BLaER1 (cell line): ENCODE data around the gene BDKRB2.
A peak's percentile ranks its signal among the peaks of the same experiment; 100 is the strongest.
"Not testable (repeated sequence)": the region's sequence is repeated elsewhere in the genome, so short reads cannot be mapped to it uniquely, and the experiment has no call there.

ENCODE experiments used
- H3K27ac ChIP-seq: shearing (Covaris generic); formaldehyde crosslinking; 2 replicates; pipeline ENCODE4 v1.8.1; 2022
- H3K27me3 ChIP-seq: shearing (Covaris generic); formaldehyde crosslinking; 2 replicates; pipeline ENCODE4 v1.8.1; 2022
- H3K36me3 ChIP-seq: shearing (Covaris generic); formaldehyde crosslinking; 2 replicates; pipeline ENCODE4 v1.8.1; 2022
- H3K4me1 ChIP-seq: shearing (Covaris generic); formaldehyde crosslinking; 2 replicates; pipeline ENCODE4 v1.8.1; 2022
- H3K4me2 ChIP-seq: shearing (Covaris generic); formaldehyde crosslinking; 2 replicates; pipeline ENCODE4 v1.8.1; 2022
- H3K4me3 ChIP-seq: shearing (Covaris generic); formaldehyde crosslinking; 2 replicates; pipeline ENCODE4 v1.8.1; 2022
- H3K9ac ChIP-seq: shearing (Covaris generic); formaldehyde crosslinking; 2 replicates; pipeline ENCODE4 v1.8.1; 2022
- H3K9me3 ChIP-seq: shearing (Covaris generic); formaldehyde crosslinking; 2 replicates; pipeline ENCODE4 v1.8.1; 2022
- H4K20me1 ChIP-seq: shearing (Covaris generic); formaldehyde crosslinking; 2 replicates; pipeline ENCODE4 v1.8.1; 2022
- Cebpa-rat ChIP-seq: shearing (Covaris generic); IDR thresholded peaks from 2 replicates; pipeline ENCODE4 v1.8.1; 2022

Gene BDKRB2

DNA sequence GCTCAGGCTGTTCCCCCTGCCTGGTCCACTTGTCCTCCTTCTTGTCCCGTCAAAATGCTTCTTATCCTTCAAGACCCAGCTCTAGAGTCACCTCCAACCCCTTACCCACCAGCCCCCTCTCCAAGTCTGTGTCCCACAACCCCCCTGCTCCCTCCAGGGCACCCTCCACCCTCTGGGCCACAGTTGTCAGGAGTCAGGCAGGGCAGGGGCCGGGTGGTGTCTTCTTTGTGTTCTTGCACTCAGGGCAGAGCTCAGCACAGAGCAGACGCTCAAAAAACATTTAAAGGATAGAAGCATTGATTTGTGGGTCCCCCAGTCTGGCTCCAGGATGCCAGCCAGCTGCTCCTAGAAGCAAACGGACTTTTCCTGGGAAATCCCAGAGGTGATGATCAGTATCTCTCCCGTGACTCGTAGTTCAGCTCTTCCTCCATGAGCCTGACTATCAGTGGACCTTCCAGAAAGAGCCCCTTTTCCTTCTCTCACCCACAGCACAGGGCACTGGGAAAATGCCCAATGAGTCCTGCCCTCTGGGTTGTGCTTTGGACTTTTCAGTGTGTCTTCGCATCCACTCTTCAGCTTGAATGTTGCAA is 34.1 kb downstream of the BDKRB2 start:
- Histone ChIP-seq H3K4me1 (no peaks in the 10 kb centered on the region), H3K27me3 (no peaks in the 10 kb centered on the region), H3K4me3 (no peak overlapping the region), H3K4me2 (no peak overlapping the region), H4K20me1 (no peaks in the 10 kb centered on the region), H3K9ac (no peak overlapping the region), H3K9me3 (no peaks in the 10 kb centered on the region), H3K36me3 (no peaks in the 10 kb centered on the region), H3K27ac (no peak overlapping the region)
- no peak for TF ChIP-seq Cebpa-rat

DNA sequence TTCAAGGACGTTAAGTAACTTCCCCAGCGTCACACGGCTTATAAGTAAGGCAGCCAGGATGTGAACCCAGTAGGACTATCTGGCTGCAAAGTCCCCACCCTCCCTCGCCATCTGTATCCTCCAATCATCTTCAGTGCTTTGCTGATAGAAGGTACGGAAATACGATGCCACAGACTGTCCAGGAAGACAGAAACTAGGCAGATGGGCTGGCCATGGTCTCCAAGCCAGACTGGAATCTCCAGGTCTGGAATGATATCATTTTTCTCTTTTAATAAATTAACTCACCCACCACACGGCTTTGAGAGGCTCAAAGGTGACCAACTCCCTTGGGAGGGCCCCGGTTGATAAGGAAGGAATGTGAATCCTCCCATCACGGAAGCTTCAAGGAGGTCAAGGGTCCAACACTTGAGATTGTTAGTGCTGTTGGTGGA is 35.1 kb downstream of the BDKRB2 start:
- Histone ChIP-seq H3K9ac (no peak overlapping the region), H3K36me3 (no peaks in the 10 kb centered on the region), H3K4me2 (no peak overlapping the region), H3K9me3 (no peaks in the 10 kb centered on the region), H4K20me1 (no peaks in the 10 kb centered on the region), H3K27ac (no peak overlapping the region), H3K27me3 (no peaks in the 10 kb centered on the region), H3K4me1 (no peaks in the 10 kb centered on the region), H3K4me3 (no peak overlapping the region)
- TF ChIP-seq Cebpa-rat, result no peak

DNA sequence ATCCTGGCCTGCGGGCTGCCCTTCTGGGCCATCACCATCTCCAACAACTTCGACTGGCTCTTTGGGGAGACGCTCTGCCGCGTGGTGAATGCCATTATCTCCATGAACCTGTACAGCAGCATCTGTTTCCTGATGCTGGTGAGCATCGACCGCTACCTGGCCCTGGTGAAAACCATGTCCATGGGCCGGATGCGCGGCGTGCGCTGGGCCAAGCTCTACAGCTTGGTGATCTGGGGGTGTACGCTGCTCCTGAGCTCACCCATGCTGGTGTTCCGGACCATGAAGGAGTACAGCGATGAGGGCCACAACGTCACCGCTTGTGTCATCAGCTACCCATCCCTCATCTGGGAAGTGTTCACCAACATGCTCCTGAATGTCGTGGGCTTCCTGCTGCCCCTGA is 36.0 kb downstream of the BDKRB2 start:
- TF ChIP-seq Cebpa-rat, result no peak

GRCh38 chr14:96242126-96242525 is 37.5 kb downstream of the BDKRB2 start:
- H3K36me3 ChIP-seq, result no peaks in the 10 kb centered on the region
- H3K4me2 ChIP-seq, result no peak overlapping the region
- no peaks in the 10 kb centered on the region for H3K27me3 ChIP-seq
- no peak overlapping the region for H3K4me3 ChIP-seq
- H3K9me3 ChIP-seq, result no peaks in the 10 kb centered on the region
- H3K4me1 ChIP-seq, result no peaks in the 10 kb centered on the region
- no peaks in the 10 kb centered on the region for H4K20me1 ChIP-seq
- no peak overlapping the region for H3K27ac ChIP-seq
- TF ChIP-seq Cebpa-rat, result 0 out of 2 replicates have a peak, but pooled peaks have one; percentile 18
- H3K9ac ChIP-seq, result no peak overlapping the region

More for the DNA sequence above, 36.0 kb downstream of the BDKRB2 start:
- H3K36me3 ChIP-seq, result no peaks in the 10 kb centered on the region
- no peak overlapping the region for H3K27ac ChIP-seq
- H3K9ac ChIP-seq, result no peak overlapping the region
- no peak overlapping the region for H3K4me3 ChIP-seq
- no peaks in the 10 kb centered on the region for H3K9me3 ChIP-seq
- H3K4me2 ChIP-seq, result no peak overlapping the region
- no peaks in the 10 kb centered on the region for H3K27me3 ChIP-seq
- no peaks in the 10 kb centered on the region for H3K4me1 ChIP-seq
- no peaks in the 10 kb centered on the region for H4K20me1 ChIP-seq

DNA sequence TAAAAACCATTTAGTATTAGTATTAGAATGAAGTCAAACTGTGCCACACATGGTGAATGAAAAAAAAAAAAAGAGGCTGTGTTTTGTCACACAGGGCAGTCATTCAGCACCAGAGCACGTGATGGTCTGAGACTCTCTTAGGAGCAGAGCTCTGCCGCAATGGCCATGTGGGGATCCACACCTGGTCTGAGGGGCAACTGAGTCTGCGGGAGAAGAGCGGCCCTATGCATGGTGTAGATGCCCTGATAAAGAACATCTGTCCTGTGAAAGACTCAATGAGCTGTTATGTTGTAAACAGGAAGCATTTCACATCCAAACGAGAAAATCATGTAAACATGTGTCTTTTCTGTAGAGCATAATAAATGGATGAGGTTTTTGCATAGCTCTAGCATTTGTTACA is 39.1 kb downstream of the BDKRB2 start:
- Histone ChIP-seq H3K36me3 (no peaks in the 10 kb centered on the region), H3K4me1 (no peaks in the 10 kb centered on the region), H3K27ac (no peak overlapping the region), H3K9me3 (no peaks in the 10 kb centered on the region), H3K9ac (no peak overlapping the region), H3K27me3 (no peaks in the 10 kb centered on the region), H3K4me3 (no peak overlapping the region), H4K20me1 (no peaks in the 10 kb centered on the region), H3K4me2 (no peak overlapping the region)
- no peak for TF ChIP-seq Cebpa-rat

DNA sequence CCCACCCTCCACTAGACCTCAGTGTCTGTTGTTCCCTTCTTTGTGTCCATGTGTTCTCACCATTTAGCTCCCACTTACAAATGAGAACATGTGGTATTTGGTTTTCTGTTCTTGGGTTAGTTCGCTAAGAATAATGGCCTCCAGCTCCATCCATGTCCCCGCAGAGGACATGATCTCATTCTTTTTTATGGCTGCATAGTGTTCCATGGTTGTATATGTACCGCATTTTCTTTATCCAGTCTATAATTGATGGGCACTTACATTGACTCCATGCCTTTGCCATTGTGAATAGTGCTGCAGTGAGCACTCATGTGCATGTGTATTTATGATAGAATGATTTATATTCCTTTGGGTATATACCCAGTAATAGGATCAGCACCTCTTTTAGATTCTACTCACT is 40.4 kb downstream of the BDKRB2 start:
- H3K4me2 ChIP-seq, H3K4me1 ChIP-seq, H3K36me3 ChIP-seq, H3K27me3 ChIP-seq, H3K4me3 ChIP-seq, H3K9me3 ChIP-seq, H3K27ac ChIP-seq, H4K20me1 ChIP-seq, H3K9ac ChIP-seq: not testable (repeated sequence)

- H3K9ac ChIP-seq, result no peak overlapping the region
- H3K27ac ChIP-seq, result no peak overlapping the region
- H3K4me2 ChIP-seq, result no peak overlapping the region
- H3K4me1 ChIP-seq, result no peaks in the 10 kb centered on the region
- no peak overlapping the region for H3K4me3 ChIP-seq
- no peaks in the 10 kb centered on the region for H3K27me3 ChIP-seq
- no peak for TF ChIP-seq Cebpa-rat
- H4K20me1 ChIP-seq, result no peaks in the 10 kb centered on the region
- no peaks in the 10 kb centered on the region for H3K9me3 ChIP-seq
- no peaks in the 10 kb centered on the region for H3K36me3 ChIP-seq
These were observed 41.3 kb downstream of the BDKRB2 start for GRCh38 chr14:96245710-96246538.

- Histone ChIP-seq H3K27me3 (no peaks in the 10 kb centered on the region), H3K9me3 (no peaks in the 10 kb centered on the region), H4K20me1 (no peaks in the 10 kb centered on the region), H3K27ac (no peak overlapping the region), H3K36me3 (no peaks in the 10 kb centered on the region), H3K4me1 (no peaks in the 10 kb centered on the region), H3K4me3 (no peak overlapping the region), H3K9ac (no peak overlapping the region), H3K4me2 (no peak overlapping the region)
- TF ChIP-seq Cebpa-rat, result no peak
These were observed 41.9 kb downstream of the BDKRB2 start for GRCh38 chr14:96246539-96246847.

- no peaks in the 10 kb centered on the region for H4K20me1 ChIP-seq
- H3K4me2 ChIP-seq, result no peak overlapping the region
- TF ChIP-seq Cebpa-rat, result no peak
- no peaks in the 10 kb centered on the region for H3K4me1 ChIP-seq
- H3K27ac ChIP-seq, result no peak overlapping the region
- no peaks in the 10 kb centered on the region for H3K36me3 ChIP-seq
- no peak overlapping the region for H3K9ac ChIP-seq
- no peak overlapping the region for H3K4me3 ChIP-seq
- no peaks in the 10 kb centered on the region for H3K27me3 ChIP-seq
- H3K9me3 ChIP-seq, result no peaks in the 10 kb centered on the region
These were observed 42.4 kb downstream of the BDKRB2 start for GRCh38 chr14:96247031-96247430.

- H3K9ac ChIP-seq, result no peak overlapping the region
- TF ChIP-seq Cebpa-rat, result no peak
- no peaks in the 10 kb centered on the region for H3K27me3 ChIP-seq
- no peak overlapping the region for H3K4me3 ChIP-seq
- H3K4me1 ChIP-seq, result no peaks in the 10 kb centered on the region
- H4K20me1 ChIP-seq, result no peaks in the 10 kb centered on the region
- H3K4me2 ChIP-seq, result no peak overlapping the region
- H3K27ac ChIP-seq, result no peak overlapping the region
- no peaks in the 10 kb centered on the region for H3K36me3 ChIP-seq
- no peaks in the 10 kb centered on the region for H3K9me3 ChIP-seq
These were observed 44.4 kb downstream of the BDKRB2 start for GRCh38 chr14:96249029-96249428.
